Caco-2 (cell line): ENCODE results near the gene ARHGAP44. TPM values are rescaled to one million over a fixed set of nuclear protein-coding genes. Genes with fewer than 3 reads are reported as not detected.
A peak's percentile ranks its signal among the peaks of the same experiment; 100 is the strongest.

Source experiments
- BruUV-seq: library from RNA; stranded (reverse); fragments of 400-500 nt; replicated peaks from 2 replicates; lab custom pipeline; 2021; lab: Mats Ljungman, UMichigan
- CTCF ChIA-PET: fragments of 300-600 bp; sonication (Branson Sonifier 250); formaldehyde crosslinking; loops from one replicate; lab custom pipeline; 2022; ENCODE audit warnings: antibody characterized with exemption; lab: Charles Lee
- POLR2A ChIA-PET: fragments of 300-600 bp; sonication (Branson Sonifier 250); formaldehyde crosslinking; loops from one replicate; lab custom pipeline; 2022; ENCODE audit warnings: antibody characterized with exemption; lab: Charles Lee
- DNase-seq, 2 experiments: peaks; one replicate each; pipeline versions ENCODE4 v3.0.0 to v3.0.0-alpha.2; 2020 to 2022
- H3K27me3 ChIP-seq: replicated peaks from 2 replicates; pipeline ENCODE4 v1.6.0; 2011; ENCODE audit warnings: low read length; ENCODE audit not compliant: control insufficient read depth, insufficient read depth
- H3K36me3 ChIP-seq: 2 replicates; pipeline ENCODE4 v1.5.1; 2011; ENCODE audit warnings: low read length; ENCODE audit not compliant: control insufficient read depth, insufficient read depth
- H3K4me1 ChIP-seq: fragments of 250-450 bp; sonication (Bioruptor Pico); 2 replicates; pipeline ENCODE4 v1.5.1; 2020; ENCODE audit warnings: mild to moderate bottlenecking
- H3K4me3 ChIP-seq: 2 replicates; pipeline ENCODE4 v1.5.1; 2011; ENCODE audit warnings: low read depth, mild to moderate bottlenecking, control low read depth, low read length
- H3K9me3 ChIP-seq: fragments of 250-450 bp; sonication (Bioruptor Pico); 2 replicates; pipeline ENCODE4 v1.5.1; 2020; ENCODE audit warnings: mild to moderate bottlenecking, moderate library complexity
- H3K27ac Mint-ChIP-seq: one replicate; pipeline ENCODE4 v1.8.0; 2022; ENCODE audit warnings: mixed read lengths; ENCODE audit not compliant: unreplicated experiment
- H3K27me3 Mint-ChIP-seq: one replicate; pipeline ENCODE4 v1.8.0; 2022; ENCODE audit warnings: mixed read lengths; ENCODE audit not compliant: insufficient read depth, unreplicated experiment
- H3K36me3 Mint-ChIP-seq: one replicate; pipeline ENCODE4 v1.8.0; 2022; ENCODE audit warnings: mild to moderate bottlenecking, mixed read lengths; ENCODE audit not compliant: insufficient read depth, unreplicated experiment
- H3K4me1 Mint-ChIP-seq: one replicate; pipeline ENCODE4 v1.8.0; 2022; ENCODE audit warnings: low read depth, mixed read lengths; ENCODE audit not compliant: unreplicated experiment
- H3K4me3 Mint-ChIP-seq: one replicate; pipeline ENCODE4 v1.8.0; 2022; ENCODE audit warnings: mild to moderate bottlenecking, moderate library complexity, mixed read lengths; ENCODE audit not compliant: unreplicated experiment
- H3K9me3 Mint-ChIP-seq: one replicate; pipeline ENCODE4 v1.8.0; 2022; ENCODE audit warnings: mixed read lengths; ENCODE audit not compliant: unreplicated experiment
- CTCF ChIP-seq, 2 experiments: fragments of 200-600 bp in 1 of 2; IDR thresholded peaks; 1 replicate in 1 of 2; 2 replicates in 1 of 2; pipeline versions ENCODE4 v1.5.1 to v1.8.0; 2011 to 2022; ENCODE audit warnings: antibody characterized with exemption in 1 of 2, control low read depth in 1 of 2, inconsistent platforms in 1 of 2, low read depth in 1 of 2, low read length in 1 of 2, mild to moderate bottlenecking in 1 of 2, moderate library complexity in 1 of 2; ENCODE audit not compliant: insufficient read depth in 1 of 2, severe bottlenecking in 1 of 2, unreplicated experiment in 1 of 2
- intact Hi-C: fragments of 100-400 bp; cut with micrococcal nuclease; formaldehyde crosslinking; loops from one replicate; pipeline ENCODE4 v1.10.0; 2022; ENCODE audit not compliant: unreplicated experiment
- total RNA-seq: library from RNA; stranded (reverse); gene quantifications from 2 replicates; pipeline ENCODE4 v1.2.3, GENCODE V29; 2022

Gene ARHGAP44
- total RNA-seq, 1 experiment from 2014 or later = 4.5 TPM

- no peaks in the 10 kb centered on the region for H3K9me3 Mint-ChIP-seq
- ChIA-PET CTCF (no interaction called here), POLR2A (no interaction called here)
- intact Hi-C loops = no loop called here
- H3K27me3 ChIP-seq = no peaks in the 10 kb centered on the region
- H3K4me3 ChIP-seq = no peak overlapping the region
- no peaks in the 10 kb centered on the region for H3K36me3 ChIP-seq
- no peaks in the 10 kb centered on the region for H3K4me1 ChIP-seq
- TF ChIP-seq CTCF (IDR thresholded peaks at IDR 0.05; ENCODE audit: insufficient read depth in 1 of 2, low read depth in 1 of 2, low read length in 1 of 2, severe bottlenecking in 1 of 2, unreplicated experiment in 1 of 2) = no peak
- peaks cover 25% of the 10 kb centered on the region for H3K36me3 Mint-ChIP-seq
- no peak overlapping the region for H3K27ac Mint-ChIP-seq
- no peaks in the 10 kb centered on the region for H3K27me3 Mint-ChIP-seq
- no peaks in the 10 kb centered on the region for H3K9me3 ChIP-seq
- H3K4me1 Mint-ChIP-seq = no peaks in the 10 kb centered on the region
- DNase-seq = no peak
- no TSS peak for BruUV-seq
- no peak overlapping the region for H3K4me3 Mint-ChIP-seq
Measured at GRCh38 chr17:13014801-13015200, 225.5 kb downstream of the ARHGAP44 start.

- Histone ChIP-seq H3K36me3 (no peaks in the 10 kb centered on the region), H3K27me3 (no peaks in the 10 kb centered on the region), H3K9me3 (no peaks in the 10 kb centered on the region), H3K4me3 (peak overlapping the region; percentile 68), H3K4me1 (no peaks in the 10 kb centered on the region)
- BruUV-seq = no TSS peak
- intact Hi-C loops = no loop called here
- TF ChIP-seq CTCF (IDR thresholded peaks at IDR 0.05; ENCODE audit: insufficient read depth in 1 of 2, low read depth in 1 of 2, low read length in 1 of 2, severe bottlenecking in 1 of 2, unreplicated experiment in 1 of 2) = no peak
- POLR2A ChIA-PET = interaction anchor here (1.2 kb wide), 1 partner anchor 1020 kb away, joined by 6 read pairs; the partner anchor contains the start of gene ZNF18
- Mint-ChIP-seq H3K4me3 (peak overlapping the region; percentile 79), H3K27ac (no peak overlapping the region), H3K36me3 (peaks cover 17% of the 10 kb centered on the region), H3K9me3 (no peaks in the 10 kb centered on the region), H3K27me3 (no peaks in the 10 kb centered on the region), H3K4me1 (no peaks in the 10 kb centered on the region)
- DNase-seq = no peak
- CTCF ChIA-PET = no interaction called here
Measured at GRCh38 chr17:13016881-13017654, 227.8 kb downstream of the ARHGAP44 start.

GRCh38 chr17:13017655-13018459 is 228.6 kb downstream of the ARHGAP44 start, which contains the start of gene ELAC2:
Gene ELAC2 (minus strand): TSS chr17:13018027. CDS start chr17:13017947, 80 bp downstream.
- Mint-ChIP-seq H3K27me3 (no peaks in the 10 kb centered on the region), H3K9me3 (no peaks in the 10 kb centered on the region), H3K27ac (peak within 1 kb of the TSS; percentile 45), H3K4me3 (peak within 1 kb of the TSS; percentile 79), H3K4me1 (no peaks in the 10 kb centered on the region), H3K36me3 (peaks cover 17% of the 10 kb centered on the region)
- TF ChIP-seq CTCF (IDR thresholded peaks at IDR 0.05; ENCODE audit: insufficient read depth in 1 of 2, low read depth in 1 of 2, low read length in 1 of 2, severe bottlenecking in 1 of 2, unreplicated experiment in 1 of 2) = no peak
- no peaks in the 10 kb centered on the region for H3K9me3 ChIP-seq
- ChIA-PET POLR2A (interaction anchor here (1.2 kb wide), 1 partner anchor 1020 kb away, joined by 6 read pairs; the partner anchor contains the start of gene ZNF18), CTCF (interaction anchor here (0.9 kb wide), 1 partner anchor 12 kb away, joined by 3 read pairs; no protein-coding TSS in a partner anchor)
- H3K36me3 ChIP-seq = no peaks in the 10 kb centered on the region
- no peaks in the 10 kb centered on the region for H3K4me1 ChIP-seq
- no peaks in the 10 kb centered on the region for H3K27me3 ChIP-seq
- BruUV-seq = no TSS peak
- H3K4me3 ChIP-seq = peak within 1 kb of the TSS; percentile 68
- intact Hi-C loops = no loop called here
- DNase-seq = peak; percentile 92 to 93
